ENCODE measurements around the gene LOXL1. TPM values are rescaled to one million over a fixed set of nuclear protein-coding genes. Genes with fewer than 3 reads are reported as not detected.

The LOXL1 gene
- total RNA-seq, 1 donor from 2014 or later, result 29.0 TPM

Other genes starting within 250 kb of the LOXL1 start
- gene CD276, start 242.1 kb upstream of the LOXL1 start, total RNA-seq, result 78.1 TPM
- 5.6 TPM for gene INSYN1, start 173.1 kb upstream of the LOXL1 start, total RNA-seq
- gene TBC1D21, start 52.9 kb upstream of the LOXL1 start, total RNA-seq, result not detected
- gene STOML1, start 65.8 kb downstream of the LOXL1 start, total RNA-seq, result 15.0 TPM
- 107 TPM for gene PML, start 68.3 kb downstream of the LOXL1 start, total RNA-seq
- gene GOLGA6A, start 156.1 kb downstream of the LOXL1 start, total RNA-seq, result 0.25 TPM
- gene ISLR2, start 204.1 kb downstream of the LOXL1 start, total RNA-seq, result 3.4 TPM
- gene ISLR, start 247.2 kb downstream of the LOXL1 start, total RNA-seq, result 208 TPM

All from vagina (tissue), 1 donor.